Left ventricle myocardium superior (tissue), 1 donor: ENCODE results near the gene LRRC52. TPM values are rescaled to one million over a fixed set of nuclear protein-coding genes. Genes with fewer than 3 reads are reported as not detected.
A peak's percentile ranks its signal among the peaks of the same experiment; 100 is the strongest.
"Not testable (repeated sequence)": the region's sequence is repeated elsewhere in the genome, so short reads cannot be mapped to it uniquely, and the experiment has no call there.

Experiments
- ATAC-seq: fragments of 200-7000 bp; cut with Tn5 transposase; one replicate; pipeline ENCODE4 v1.9.1; 2020; ENCODE audit warnings: mild to moderate bottlenecking, moderate library complexity
- DNase-seq: peaks from one replicate; pipeline ENCODE4 v3.0.0-alpha.2; 2020
- intact Hi-C: fragments of 100-400 bp; cut with micrococcal nuclease; formaldehyde crosslinking; loops from one replicate; pipeline ENCODE4 v1.11.0; 2022
- total RNA-seq: library from RNA; stranded (reverse); fragmentation: NEBNext Ultra II Directional; extraction: Animal tissue kit (Norgen Biotek cat#: 25700); gene quantifications from one replicate; pipeline ENCODE4 v1.2.1, GENCODE V29; 2021
- donor health status: DM: no; HTN: yes; CAD: no; lungs with severe emphysema.

The LRRC52 gene
- total RNA-seq, 1 donor from 2014 or later, result not detected

- intact Hi-C loops, result no loop called here
- no peak for DNase-seq
- no peak for ATAC-seq
Observed at GRCh38 chr1:165575468-165576099, 31.8 kb downstream of the LRRC52 start.

- DNase-seq (no peak), ATAC-seq (no peak)
- intact Hi-C loops, result no loop called here
Observed at GRCh38 chr1:165576536-165576935, 32.7 kb downstream of the LRRC52 start.

- no peak for ATAC-seq
- intact Hi-C loops, result no loop called here
- DNase-seq, result no peak
Observed at GRCh38 chr1:165577707-165578106, 33.9 kb downstream of the LRRC52 start.

GRCh38 chr1:165580931-165581871 lies 37.4 kb downstream of the LRRC52 start:
- DNase-seq (no peak), ATAC-seq (no peak)
- intact Hi-C loops, result no loop called here

GRCh38 chr1:165581926-165582325 lies 38.1 kb downstream of the LRRC52 start:
- no peak for DNase-seq
- no peak for ATAC-seq
- intact Hi-C loops, result no loop called here

GRCh38 chr1:165586398-165586797 lies 42.6 kb downstream of the LRRC52 start:
- ATAC-seq (no peak), DNase-seq (no peak)
- intact Hi-C loops, result no loop called here

- ATAC-seq, DNase-seq: not testable (repeated sequence)
- intact Hi-C loops, result loop anchor here (5.0 kb wide), 1 partner anchor 189 kb away; no protein-coding TSS in a partner anchor
Observed at GRCh38 chr1:165591391-165591790, 47.6 kb downstream of the LRRC52 start.

- intact Hi-C loops, result loop anchor here (5.0 kb wide), 1 partner anchor 191 kb away; no protein-coding TSS in a partner anchor
- no peak for DNase-seq
- ATAC-seq, result peak; percentile 64
Observed at GRCh38 chr1:165592945-165593823, 49.4 kb downstream of the LRRC52 start.

GRCh38 chr1:165595246-165595938 lies 51.6 kb downstream of the LRRC52 start:
- intact Hi-C loops, result no loop called here

GRCh38 chr1:165597883-165598675 lies 54.3 kb downstream of the LRRC52 start:
- DNase-seq (peak; percentile 97), ATAC-seq (peak; percentile 99)
- intact Hi-C loops, result no loop called here

More at GRCh38 chr1:165595246-165595938, 51.6 kb downstream of the LRRC52 start:
- DNase-seq (no peak), ATAC-seq (no peak)

- no peak for ATAC-seq
- intact Hi-C loops, result no loop called here
- no peak for DNase-seq
Observed at GRCh38 chr1:165598676-165599059, 54.9 kb downstream of the LRRC52 start.

- ATAC-seq, result no peak
- DNase-seq, result no peak
- intact Hi-C loops, result loop anchor here (5.0 kb wide), 1 partner anchor 312 kb away; no protein-coding TSS in a partner anchor
Observed at GRCh38 chr1:165600793-165601192, 57.0 kb downstream of the LRRC52 start.

- no peak for DNase-seq
- ATAC-seq, result no peak
- intact Hi-C loops, result loop anchor here (5.0 kb wide), 1 partner anchor 308 kb away; no protein-coding TSS in a partner anchor
Observed at GRCh38 chr1:165603810-165604209, 60.0 kb downstream of the LRRC52 start.

GRCh38 chr1:165605246-165605645 lies 61.4 kb downstream of the LRRC52 start:
- intact Hi-C loops, result no loop called here
- ATAC-seq, result no peak
- no peak for DNase-seq

- intact Hi-C loops, ATAC-seq, DNase-seq: not testable (repeated sequence)
Observed at GRCh38 chr1:165606676-165607075, 62.9 kb downstream of the LRRC52 start.

- ATAC-seq, result no peak
- intact Hi-C loops, result no loop called here
- no peak for DNase-seq
Observed at GRCh38 chr1:165610866-165611265, 67.1 kb downstream of the LRRC52 start.

GRCh38 chr1:165612062-165612461 lies 68.3 kb downstream of the LRRC52 start:
- intact Hi-C loops, result no loop called here
- DNase-seq (no peak), ATAC-seq (no peak)
